Upper lobe of left lung (tissue), 6 donors: ENCODE data around the gene NAE1. TPM values are rescaled to one million over a fixed set of nuclear protein-coding genes. Genes with fewer than 3 reads are reported as not detected.
"Not testable (repeated sequence)": the region's sequence is repeated elsewhere in the genome, so short reads cannot be mapped to it uniquely, and the experiment has no call there.

Experiments used
- ATAC-seq, 2 donors: fragments of 200-7000 bp; cut with Tn5 transposase; one replicate each; pipeline ENCODE4 v1.9.1; 2022; ENCODE audit warnings: mild to moderate bottlenecking in 2 of 2, moderate library complexity in 2 of 2; ENCODE audit not compliant: low FRiP score in 2 of 2
- DNase-seq, 2 donors: peaks; one replicate each; pipeline ENCODE4 v3.0.0-alpha.2; 2019 to 2020
- H3K27ac ChIP-seq, 4 donors: fragments of 200-600 bp; sonication (generic); one replicate each; pipeline ENCODE4 v1.5.1; 2016 to 2019
- H3K27me3 ChIP-seq, 4 donors: fragments of 200-600 bp; sonication (generic); one replicate each; pipeline ENCODE4 v1.5.1; 2017 to 2019
- H3K36me3 ChIP-seq, 4 donors: fragments of 200-600 bp; sonication (generic); one replicate each; pipeline ENCODE4 v1.5.1; 2016 to 2019
- H3K4me1 ChIP-seq, 4 donors: fragments of 200-600 bp; sonication (generic); one replicate each; pipeline ENCODE4 v1.5.1; 2018 to 2019
- H3K4me3 ChIP-seq, 4 donors: fragments of 200-600 bp; sonication (generic); one replicate each; pipeline ENCODE4 v1.5.1; 2017 to 2019; ENCODE audit warnings: mild to moderate bottlenecking in 2 of 4, moderate library complexity in 1 of 4
- H3K9me3 ChIP-seq, 4 donors: fragments of 200-600 bp; sonication (generic); one replicate each; pipeline ENCODE4 v1.5.1; 2018 to 2019
- EP300 ChIP-seq, 4 donors: sonication (generic); formaldehyde crosslinking; IDR thresholded peaks; one replicate each; pipeline ENCODE4 v1.5.1; 2017; ENCODE audit warnings: antibody characterized with exemption in 4 of 4, control low read depth in 2 of 4
- POLR2A ChIP-seq, 4 donors: fragments of 450-650 bp; IDR thresholded peaks; one replicate each; pipeline ENCODE4 v1.5.1; 2016 to 2017; ENCODE audit warnings: antibody characterized with exemption in 4 of 4, mild to moderate bottlenecking in 2 of 4
- POLR2AphosphoS5 ChIP-seq, 2 donors: sonication (generic); formaldehyde crosslinking; IDR thresholded peaks; one replicate each; pipeline ENCODE4 v1.5.1; 2017; ENCODE audit warnings: antibody characterized with exemption in 2 of 2
- WGBS, 2 donors: methylation state at CpG; one replicate each; pipeline ENCODE4 v1.1.5; 2017 to 2018; 5-methylcytosine and 5-hydroxymethylcytosine counted together
- total RNA-seq, 6 donors: library from RNA; depleted of rRNA in 4 of 6; stranded (reverse); fragments of >200 nt in 4 of 6; gene quantifications; one replicate each; pipeline versions ENCODE4 v1.1.0 to v1.2.1, GENCODE V29; 2016 to 2021
- TF ChIP-seq, protein P1 (sequence below), 6 experiments: fragments of 450-650 bp in 4 of 6; fragments of 200-600 bp in 2 of 6; sonication (generic) in 2 of 6; IDR thresholded peaks; one replicate each; pipeline ENCODE4 v1.5.1; 2016 to 2019; ENCODE audit warnings: antibody characterized with exemption in 6 of 6
- donor health status: DM: no; HTN: no; CAD: no; lungs with moderate emphysema.
- donor health status: DM: no; HTN: yes; CAD: no; lungs with severe emphysema.

Gene NAE1
- total RNA-seq, 6 donors from 2014 or later: 12.9 to 48.7 (median 34.0) TPM

DNA sequence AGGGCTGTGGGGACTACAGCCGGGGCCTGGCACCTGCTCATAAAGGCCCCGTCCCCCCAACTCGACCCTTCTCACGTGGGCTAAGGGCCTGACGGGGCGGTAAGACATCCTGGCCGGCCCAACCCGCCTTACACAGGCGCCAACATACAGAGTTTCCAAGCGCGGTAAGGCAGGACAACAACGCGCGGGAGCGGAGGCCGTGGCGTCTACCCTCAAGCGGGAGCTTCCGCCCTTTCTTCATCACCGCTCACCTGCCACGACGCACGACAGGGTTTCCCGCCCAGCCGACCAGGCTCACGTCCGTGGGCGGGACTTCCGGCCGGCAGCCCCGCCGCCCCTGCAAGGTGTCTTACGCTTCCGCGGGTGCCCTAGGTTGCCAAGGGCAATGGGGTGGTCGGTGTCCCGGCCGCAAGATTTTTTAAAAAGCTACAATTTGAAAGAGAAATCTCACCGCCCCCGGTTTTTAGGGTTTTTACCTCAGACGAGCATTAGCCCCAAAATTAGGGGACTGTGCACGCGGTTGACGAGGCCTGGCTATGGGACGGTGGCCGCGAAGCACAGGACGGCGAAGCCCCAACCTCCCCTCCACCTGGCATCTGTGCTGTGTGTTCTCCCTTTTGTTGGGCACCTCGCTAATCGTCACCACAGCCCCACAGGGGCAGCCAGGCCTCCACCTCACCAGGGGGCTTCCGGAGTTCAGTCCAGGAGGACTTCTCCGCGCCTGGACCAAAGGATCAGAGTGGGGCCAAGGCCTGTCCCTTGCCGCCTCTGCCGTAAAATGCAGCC is 29.3 kb downstream of the NAE1 start, which contains the start of gene TERB1:
TSS of gene TERB1 (minus strand) at position 265 of the 786 bp plus-strand sequence. CDS start 4,786 bp downstream, outside the sequence.
- H3K27me3 ChIP-seq: no peaks in the 10 kb centered on the region
- no peaks in the 10 kb centered on the region for H3K9me3 ChIP-seq
- H3K4me3 ChIP-seq: no peak within 1 kb of the TSS
- TF ChIP-seq POLR2A (IDR thresholded peaks at IDR 0.05) (no peak), POLR2AphosphoS5 (IDR thresholded peaks at IDR 0.05) (no peak), EP300 (IDR thresholded peaks at IDR 0.05) (no peak)
- TF ChIP-seq, protein P1, sequence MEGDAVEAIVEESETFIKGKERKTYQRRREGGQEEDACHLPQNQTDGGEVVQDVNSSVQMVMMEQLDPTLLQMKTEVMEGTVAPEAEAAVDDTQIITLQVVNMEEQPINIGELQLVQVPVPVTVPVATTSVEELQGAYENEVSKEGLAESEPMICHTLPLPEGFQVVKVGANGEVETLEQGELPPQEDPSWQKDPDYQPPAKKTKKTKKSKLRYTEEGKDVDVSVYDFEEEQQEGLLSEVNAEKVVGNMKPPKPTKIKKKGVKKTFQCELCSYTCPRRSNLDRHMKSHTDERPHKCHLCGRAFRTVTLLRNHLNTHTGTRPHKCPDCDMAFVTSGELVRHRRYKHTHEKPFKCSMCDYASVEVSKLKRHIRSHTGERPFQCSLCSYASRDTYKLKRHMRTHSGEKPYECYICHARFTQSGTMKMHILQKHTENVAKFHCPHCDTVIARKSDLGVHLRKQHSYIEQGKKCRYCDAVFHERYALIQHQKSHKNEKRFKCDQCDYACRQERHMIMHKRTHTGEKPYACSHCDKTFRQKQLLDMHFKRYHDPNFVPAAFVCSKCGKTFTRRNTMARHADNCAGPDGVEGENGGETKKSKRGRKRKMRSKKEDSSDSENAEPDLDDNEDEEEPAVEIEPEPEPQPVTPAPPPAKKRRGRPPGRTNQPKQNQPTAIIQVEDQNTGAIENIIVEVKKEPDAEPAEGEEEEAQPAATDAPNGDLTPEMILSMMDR (IDR thresholded peaks at IDR 0.05): no peak
- no peaks in the 10 kb centered on the region for H3K4me1 ChIP-seq
- no peak within 1 kb of the TSS for H3K27ac ChIP-seq
- ATAC-seq: no peak
- peak in 1 of 2 donors; percentile 68 for DNase-seq
- H3K36me3 ChIP-seq: peaks cover 21 to 56% (median 41%) of the 10 kb centered on the region in 4 donors
- 95% methylated on average over 44 to 50 of the region's 56 CpGs for WGBS, 2 donors

- 91 to 93% methylated on average over 12 to 19 of the region's 19 CpGs for WGBS, 2 donors
- H3K4me1 ChIP-seq: no peaks in the 10 kb centered on the region
- no peaks in the 10 kb centered on the region for H3K9me3 ChIP-seq
- ATAC-seq: peak in 1 of 2 donors; percentile 57
- H3K27ac ChIP-seq: no peak overlapping the region
- H3K27me3 ChIP-seq: no peaks in the 10 kb centered on the region
- peak in 1 of 2 donors; percentile 63 for DNase-seq
- peaks cover 21 to 50% (median 39%) of the 10 kb centered on the region in 4 donors for H3K36me3 ChIP-seq
- H3K4me3 ChIP-seq: no peak overlapping the region
- TF ChIP-seq POLR2A (IDR thresholded peaks at IDR 0.05) (no peak), EP300 (IDR thresholded peaks at IDR 0.05) (no peak), POLR2AphosphoS5 (IDR thresholded peaks at IDR 0.05) (no peak)
- TF ChIP-seq, protein P1 (IDR thresholded peaks at IDR 0.05): no peak
These were observed 29.9 kb downstream of the NAE1 start for GRCh38 chr16:66800856-66801255.

DNA sequence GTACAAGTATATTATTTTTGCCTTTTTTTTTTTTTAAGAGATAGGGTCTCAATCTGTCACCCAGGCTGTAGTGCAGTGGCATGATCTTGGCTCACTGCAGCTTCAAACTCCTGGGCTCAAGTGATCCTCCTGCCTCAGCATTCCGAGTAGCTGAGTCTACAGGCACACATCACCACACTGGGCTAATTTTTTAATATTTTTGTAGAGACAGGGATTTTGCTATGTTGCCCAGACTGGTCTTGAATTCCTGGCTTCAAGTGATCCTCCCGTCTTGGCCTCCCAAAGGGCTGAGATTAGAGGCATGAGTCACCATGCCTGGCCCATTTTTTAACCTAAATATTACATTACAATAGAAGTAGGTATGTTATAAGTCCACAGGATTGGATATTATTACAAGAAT is 32.6 kb downstream of the NAE1 start:
- no peak for ATAC-seq
- TF ChIP-seq, protein P1 (IDR thresholded peaks at IDR 0.05): no peak
- TF ChIP-seq EP300 (IDR thresholded peaks at IDR 0.05) (no peak), POLR2A (IDR thresholded peaks at IDR 0.05) (no peak)
- H3K27ac ChIP-seq: no peak overlapping the region
- DNase-seq: no peak
- no peaks in the 10 kb centered on the region for H3K4me1 ChIP-seq
- H3K36me3 ChIP-seq: peaks cover 0 to 23% (median 16%) of the 10 kb centered on the region in 4 donors
- no peaks in the 10 kb centered on the region for H3K27me3 ChIP-seq
- H3K9me3 ChIP-seq: no peaks in the 10 kb centered on the region
- no peak overlapping the region for H3K4me3 ChIP-seq
- 89 to 94% methylated on average over 2 of the region's 2 CpGs for WGBS, 2 donors

- not testable (repeated sequence) for DNase-seq, ATAC-seq, H3K4me1 ChIP-seq, H3K9me3 ChIP-seq, H3K36me3 ChIP-seq, H3K27me3 ChIP-seq, H3K4me3 ChIP-seq, H3K27ac ChIP-seq
- 93 to 96% methylated on average over 6 of the region's 6 CpGs for WGBS, 2 donors
These were observed 36.8 kb downstream of the NAE1 start for GRCh38 chr16:66793984-66794383.

- H3K9me3 ChIP-seq: no peaks in the 10 kb centered on the region
- H3K36me3 ChIP-seq: no peaks in the 10 kb centered on the region
- H3K4me1 ChIP-seq: no peaks in the 10 kb centered on the region
- WGBS, 2 donors: 70 to 71% methylated on average over 3 of the region's 3 CpGs
- DNase-seq (no peak), ATAC-seq (no peak)
- TF ChIP-seq POLR2AphosphoS5 (IDR thresholded peaks at IDR 0.05) (no peak), EP300 (IDR thresholded peaks at IDR 0.05) (no peak), POLR2A (IDR thresholded peaks at IDR 0.05) (no peak)
- TF ChIP-seq, protein P1 (IDR thresholded peaks at IDR 0.05): no peak
- H3K27ac ChIP-seq: no peak overlapping the region
- H3K27me3 ChIP-seq: no peaks in the 10 kb centered on the region
- H3K4me3 ChIP-seq: no peak overlapping the region
These were observed 40.5 kb downstream of the NAE1 start for GRCh38 chr16:66790130-66790733.
